GM19395 (cell line): Measurements from ENCODE around the gene LYPD4.
"Not testable (repeated sequence)": the region's sequence is repeated elsewhere in the genome, so short reads cannot be mapped to it uniquely, and the experiment has no call there.

Source experiments
- ATAC-seq: cut with Tn5 transposase; IDR thresholded peaks from one replicate; pipeline ENCODE4 v1.9.1; 2021; ENCODE audit warnings: mild to moderate bottlenecking, moderate library complexity; ENCODE audit not compliant: unreplicated experiment

The LYPD4 gene

DNA sequence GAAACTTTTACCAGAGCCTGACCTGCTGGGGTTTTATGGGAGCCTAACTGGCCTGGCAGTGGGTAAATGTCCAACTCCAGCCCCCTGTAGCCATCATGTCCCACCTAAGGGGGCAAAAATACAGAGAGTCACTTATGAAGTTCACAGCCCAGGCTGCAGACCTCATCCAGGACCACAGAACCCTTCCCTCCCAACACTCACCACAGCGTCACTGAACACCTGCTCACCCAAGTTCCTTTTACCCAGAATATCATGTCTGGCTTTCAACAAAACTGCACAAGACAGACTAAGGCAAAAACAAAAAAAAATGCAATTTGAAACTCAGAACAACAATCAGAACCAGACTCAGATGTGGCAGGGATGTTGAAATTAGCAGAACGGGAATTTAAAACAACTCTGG, 41.7 kb downstream of the LYPD4 start:
- no peak for ATAC-seq

DNA sequence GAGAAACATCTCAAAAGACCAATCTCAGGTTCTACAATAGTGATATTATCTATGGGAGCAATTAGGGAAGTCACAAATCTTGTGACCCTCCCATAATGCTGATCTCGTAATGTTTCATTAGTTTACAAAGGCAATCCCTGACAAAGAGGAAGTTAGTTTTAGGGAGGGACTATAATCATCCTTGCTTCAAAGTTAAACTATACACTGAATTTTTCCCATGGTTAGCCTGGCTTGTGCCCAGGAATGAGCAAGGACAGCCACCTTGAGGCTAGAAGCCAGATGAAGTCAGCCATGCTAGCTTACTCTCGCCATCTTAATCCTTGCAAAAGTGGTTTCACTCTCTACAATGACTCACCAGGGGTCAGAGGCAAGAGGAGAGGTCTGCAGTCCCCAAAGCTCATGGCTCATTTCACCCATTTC, 42.7 kb downstream of the LYPD4 start:
- ATAC-seq, result no peak

DNA sequence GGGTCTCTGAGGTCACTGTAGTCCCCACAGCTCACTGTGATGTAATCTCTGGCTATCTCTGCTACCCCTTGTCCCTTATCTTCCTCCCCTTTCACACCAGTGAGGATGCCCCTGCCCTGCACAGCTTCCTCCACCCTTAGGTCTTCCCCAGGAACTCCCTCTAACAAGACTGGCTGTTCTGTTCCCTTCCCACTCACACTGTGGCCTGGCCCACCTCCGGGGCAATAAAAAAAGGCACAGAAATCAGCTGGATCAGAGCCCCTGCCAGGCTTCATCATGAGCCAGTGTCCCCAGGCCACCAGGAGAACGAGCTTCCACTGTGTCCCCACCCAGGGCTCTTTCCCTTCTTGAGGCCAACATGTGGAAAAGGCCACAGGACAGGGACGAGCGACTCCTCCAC, 43.5 kb downstream of the LYPD4 start:
- no peak for ATAC-seq

GRCh38 chr19:41799444-41800000, 45.0 kb downstream of the LYPD4 start:
- no peak for ATAC-seq

DNA sequence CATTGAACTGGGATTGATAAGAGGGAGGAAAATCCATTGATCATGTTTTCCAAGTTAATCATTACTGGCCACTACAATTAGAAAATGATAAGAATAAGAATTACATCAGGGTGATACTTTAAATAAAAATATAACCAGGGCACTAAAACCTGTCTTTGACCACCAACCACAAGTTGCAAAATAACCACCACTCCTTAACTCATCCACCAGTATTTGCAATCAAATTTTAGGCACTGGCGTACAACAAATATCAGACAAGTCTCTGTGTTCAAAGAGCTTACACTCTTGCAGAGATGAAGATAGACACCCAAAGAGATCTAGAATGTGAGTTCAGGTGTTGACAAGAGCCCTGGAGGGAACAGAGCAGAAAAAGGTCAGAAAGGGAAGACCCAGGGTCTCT, 47.6 kb downstream of the LYPD4 start:
- ATAC-seq, result no peak

GRCh38 chr19:41796362-41796761, 48.1 kb downstream of the LYPD4 start, which contains the start of gene CEACAM3:
Gene CEACAM3, plus strand, starts transcription at chr19:41796587. Its CDS starts 91 bp downstream, at chr19:41796678.
- no peak for ATAC-seq

DNA sequence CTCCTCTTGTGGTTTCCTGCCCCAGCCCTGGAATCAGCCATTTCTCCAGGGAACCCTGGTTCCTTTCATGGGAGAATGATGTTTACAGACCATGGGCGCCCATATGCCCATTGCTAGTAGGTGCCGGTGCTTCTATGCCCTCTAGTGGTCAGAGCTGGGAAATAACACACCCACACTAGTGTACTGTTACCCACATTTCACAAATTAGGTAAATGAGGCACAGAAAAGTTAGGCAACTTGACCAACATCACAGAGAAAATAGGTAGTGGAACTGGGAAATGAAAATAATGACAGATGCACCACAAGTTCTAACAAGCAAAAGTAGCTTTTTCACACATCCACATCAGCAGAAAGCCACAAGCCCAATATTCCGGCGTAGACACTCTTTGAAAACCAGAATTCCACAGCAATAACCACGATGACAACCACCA, 49.4 kb downstream of the LYPD4 start:
- no peak for ATAC-seq

DNA sequence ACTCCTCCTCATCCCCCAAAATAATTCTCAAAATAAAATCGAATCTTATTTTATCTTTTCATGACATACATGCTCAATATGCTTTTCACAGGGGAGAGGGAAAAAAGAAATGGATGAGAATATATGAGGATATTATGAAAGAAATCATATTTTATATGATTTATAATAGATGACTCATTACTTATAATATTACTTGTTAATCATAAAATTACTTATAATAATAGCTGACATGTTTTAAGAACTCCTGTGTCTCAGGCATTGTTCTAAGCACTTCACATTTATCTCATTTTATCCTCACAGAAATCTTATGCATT, 51.1 kb downstream of the LYPD4 start:
- no peak for ATAC-seq

- ATAC-seq, result no peak
Observed at GRCh38 chr19:41792513-41793413, 51.7 kb downstream of the LYPD4 start.

GRCh38 chr19:41789053-41789452, 55.4 kb downstream of the LYPD4 start:
- not testable (repeated sequence) for ATAC-seq

DNA sequence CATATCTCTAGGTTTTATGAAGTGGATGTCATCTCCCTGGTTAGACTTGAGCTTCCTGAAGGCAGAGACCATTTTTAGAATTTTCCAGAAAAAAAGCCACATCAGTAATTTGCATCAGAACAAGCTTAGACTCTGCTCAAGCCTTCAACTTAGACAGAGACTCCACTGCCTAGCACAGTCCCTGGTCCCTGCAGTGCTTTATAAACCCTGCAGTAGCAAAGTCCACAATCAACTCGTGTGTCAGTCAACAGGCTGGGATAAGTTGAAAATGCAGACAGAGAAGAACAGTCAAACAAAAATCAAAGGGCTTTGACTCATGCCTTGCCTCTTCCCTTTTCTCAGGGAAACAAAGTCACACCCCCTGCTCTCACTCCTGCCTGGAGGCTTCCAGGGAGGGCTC, 56.0 kb downstream of the LYPD4 start:
- ATAC-seq, result not testable (repeated sequence)
